ENCODE measurements around the gene FAM181A. TPM values are rescaled to one million over a fixed set of nuclear protein-coding genes. Genes with fewer than 3 reads are reported as not detected.

Gene FAM181A
- total RNA-seq, 1 experiment from 2014 or later: not detected

DNA sequence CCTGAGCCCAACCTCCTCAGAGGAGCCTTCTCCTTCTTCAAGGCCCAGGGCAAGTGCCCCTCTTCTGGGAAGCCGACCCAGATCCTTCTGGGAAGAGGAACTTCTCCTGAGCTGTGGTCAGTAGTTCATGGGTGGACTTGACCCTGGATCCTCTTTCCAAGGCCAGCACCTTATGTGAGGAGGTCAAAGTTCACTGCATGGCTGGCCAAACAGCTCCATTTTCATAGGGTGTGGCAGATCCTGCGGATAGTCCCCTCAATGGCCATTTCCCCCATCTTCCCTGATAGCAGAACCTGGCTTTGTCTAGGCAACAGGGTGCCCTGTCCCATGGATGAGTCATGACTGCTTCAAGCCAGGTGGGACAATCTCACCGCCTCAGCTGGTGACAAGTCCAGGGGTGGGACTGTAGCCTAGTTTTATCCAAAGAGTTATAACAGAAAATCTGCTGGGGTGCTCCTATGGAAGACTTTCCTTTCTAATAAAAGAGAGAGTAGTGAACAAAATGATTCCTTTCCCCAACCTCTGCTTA is 38.9 kb downstream of the FAM181A start:
- Histone ChIP-seq H3K79me1 (ENCODE audit: insufficient read depth, low read depth, low read length, poor library complexity, severe bottlenecking) (no peaks in the 10 kb centered on the region), H3K27me3 (ENCODE audit: insufficient read depth, low read length) (no peaks in the 10 kb centered on the region), H3K14ac (ENCODE audit: insufficient read depth, low read length) (no peak overlapping the region), H2BK20ac (ENCODE audit: low read depth, low read length, poor library complexity, severe bottlenecking) (no peak overlapping the region), H3K27ac (ENCODE audit: insufficient read length, low read depth, low read length) (no peak overlapping the region), H3K23me2 (ENCODE audit: insufficient read length, low read depth, low read length, poor library complexity, severe bottlenecking) (no peaks in the 10 kb centered on the region), H2BK15ac (ENCODE audit: low read depth, low read length) (no peak overlapping the region), H3T11ph (ENCODE audit: low read length) (no peak overlapping the region), H3K4ac (ENCODE audit: low read depth, low read length) (no peak overlapping the region), H2AFZ (ENCODE audit: low read length) (no peak overlapping the region), H2BK12ac (ENCODE audit: insufficient read length, low read depth, low read length) (no peak overlapping the region), H3K23ac (ENCODE audit: insufficient read length, low read depth, low read length) (no peak overlapping the region), H3K79me2 (ENCODE audit: insufficient read depth, low read length) (no peaks in the 10 kb centered on the region), H3K9me3 (ENCODE audit: control insufficient read depth, low read depth, low read length) (no peaks in the 10 kb centered on the region), H4K8ac (replicated peaks; ENCODE audit: insufficient read length, low read depth, low read length) (no peak overlapping the region), H4K91ac (ENCODE audit: insufficient read length, low read depth, low read length) (no peak overlapping the region), H3K4me2 (ENCODE audit: insufficient read depth, insufficient read length, low read length) (no peak overlapping the region), H4K5ac (ENCODE audit: insufficient read length, low read depth, low read length) (no peak overlapping the region), H2AK5ac (ENCODE audit: insufficient read length, low read length) (no peak overlapping the region), H3K4me1 (ENCODE audit: insufficient read depth, low read length) (no peaks in the 10 kb centered on the region), H2BK120ac (ENCODE audit: low read depth, low read length, poor library complexity, severe bottlenecking) (no peak overlapping the region), H2BK5ac (ENCODE audit: insufficient read length, low read length) (no peak overlapping the region), H3K18ac (ENCODE audit: insufficient read length, low read depth, low read length) (no peak overlapping the region), H3K9ac (ENCODE audit: extremely low read depth, insufficient read length, low read length) (no peak overlapping the region), H4K20me1 (ENCODE audit: control insufficient read depth, insufficient read depth, insufficient read length) (peaks cover 2% of the 10 kb centered on the region), H3K56ac (ENCODE audit: insufficient read length, low read depth, low read length) (no peak overlapping the region)
- no peak for DNase-seq
- no peak overlapping the region for H3K27ac Mint-ChIP-seq
- no peaks in the 10 kb centered on the region for H3K9me3 Mint-ChIP-seq
- H3K4me3 Mint-ChIP-seq: no peak overlapping the region
- WGBS (ENCODE audit: extremely low coverage, insufficient read length, low lambda C conversion rate): no CpG with 5 or more reads among the region's 3 CpGs
- no peaks in the 10 kb centered on the region for H3K36me3 Mint-ChIP-seq (ENCODE audit: insufficient read depth in 1 of 3, low read depth in 3 of 3)
- no peaks in the 10 kb centered on the region; the same call in 1 of the 2 replicates for H3K27me3 Mint-ChIP-seq (ENCODE audit: low read depth)
- TF ChIP-seq, protein P1, sequence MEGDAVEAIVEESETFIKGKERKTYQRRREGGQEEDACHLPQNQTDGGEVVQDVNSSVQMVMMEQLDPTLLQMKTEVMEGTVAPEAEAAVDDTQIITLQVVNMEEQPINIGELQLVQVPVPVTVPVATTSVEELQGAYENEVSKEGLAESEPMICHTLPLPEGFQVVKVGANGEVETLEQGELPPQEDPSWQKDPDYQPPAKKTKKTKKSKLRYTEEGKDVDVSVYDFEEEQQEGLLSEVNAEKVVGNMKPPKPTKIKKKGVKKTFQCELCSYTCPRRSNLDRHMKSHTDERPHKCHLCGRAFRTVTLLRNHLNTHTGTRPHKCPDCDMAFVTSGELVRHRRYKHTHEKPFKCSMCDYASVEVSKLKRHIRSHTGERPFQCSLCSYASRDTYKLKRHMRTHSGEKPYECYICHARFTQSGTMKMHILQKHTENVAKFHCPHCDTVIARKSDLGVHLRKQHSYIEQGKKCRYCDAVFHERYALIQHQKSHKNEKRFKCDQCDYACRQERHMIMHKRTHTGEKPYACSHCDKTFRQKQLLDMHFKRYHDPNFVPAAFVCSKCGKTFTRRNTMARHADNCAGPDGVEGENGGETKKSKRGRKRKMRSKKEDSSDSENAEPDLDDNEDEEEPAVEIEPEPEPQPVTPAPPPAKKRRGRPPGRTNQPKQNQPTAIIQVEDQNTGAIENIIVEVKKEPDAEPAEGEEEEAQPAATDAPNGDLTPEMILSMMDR (conservative IDR thresholded peaks at IDR 0.05): no peak
- H3K4me1 Mint-ChIP-seq: no peaks in the 10 kb centered on the region

All from H9 (cell line).